Adipose tissue (tissue), 3 donors: ENCODE results near the gene SLC47A2. TPM values are rescaled to one million over a fixed set of nuclear protein-coding genes. Genes with fewer than 3 reads are reported as not detected.

Source experiments
- H3K27ac ChIP-seq: one replicate; pipeline ENCODE4 v1.5.1; 2013; ENCODE audit warnings: low read depth, low read length
- WGBS, 3 donors: extraction: QIAGEN DNeasy Blood & Tissue Kit; methylation state at CpG; one replicate each; pipeline ENCODE4 v1.1.7; 2013; 5-methylcytosine and 5-hydroxymethylcytosine counted together
- polyA plus RNA-seq, 3 donors: library from polyadenylated mRNA; stranded (reverse); fragments of 200-250 nt; gene quantifications; one replicate each; pipeline ENCODE4 v1.2.3, GENCODE V29; 2013
- donor health status: healthy with polysubstance abuse.
- donor health status: Bipolar disorder and iron deficiency.
- donor health status: healthy.

Gene SLC47A2
- polyA plus RNA-seq, 3 donors, result not detected

DNA sequence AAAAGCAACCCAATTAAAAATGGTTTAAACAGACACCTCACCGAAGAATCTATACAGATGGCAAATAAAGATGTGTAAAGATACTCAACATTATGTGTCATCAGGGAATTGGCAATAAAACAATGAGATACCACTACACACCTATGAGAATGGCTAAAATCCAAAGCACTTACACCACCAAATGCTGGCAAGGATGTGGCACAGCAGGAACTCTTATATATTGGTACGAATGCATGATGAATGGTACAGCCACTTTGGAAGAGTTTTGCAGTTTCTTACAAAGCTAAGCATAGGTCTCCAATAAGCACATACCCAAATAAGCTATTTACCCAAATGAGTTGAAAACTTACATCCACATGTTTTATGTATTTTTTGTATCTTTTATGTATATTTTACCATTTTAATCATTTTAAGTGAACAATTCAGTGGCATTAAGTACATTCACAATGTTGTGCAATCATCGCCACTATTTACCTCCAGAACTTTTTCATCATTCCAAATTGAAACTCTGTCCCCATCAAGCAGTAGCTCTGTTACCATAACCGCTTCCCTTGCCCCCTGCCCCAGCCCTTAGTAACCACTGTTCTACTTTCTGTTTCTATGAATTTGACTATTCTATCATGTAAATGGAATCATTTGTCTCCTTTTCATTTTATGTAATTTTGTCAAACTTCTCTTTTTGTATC lies 74.6 kb downstream of the SLC47A2 start:
- no peak overlapping the region for H3K27ac ChIP-seq
- WGBS, 3 donors, result 85 to 88% (median 87%) methylated on average over 4 of the region's 4 CpGs

DNA sequence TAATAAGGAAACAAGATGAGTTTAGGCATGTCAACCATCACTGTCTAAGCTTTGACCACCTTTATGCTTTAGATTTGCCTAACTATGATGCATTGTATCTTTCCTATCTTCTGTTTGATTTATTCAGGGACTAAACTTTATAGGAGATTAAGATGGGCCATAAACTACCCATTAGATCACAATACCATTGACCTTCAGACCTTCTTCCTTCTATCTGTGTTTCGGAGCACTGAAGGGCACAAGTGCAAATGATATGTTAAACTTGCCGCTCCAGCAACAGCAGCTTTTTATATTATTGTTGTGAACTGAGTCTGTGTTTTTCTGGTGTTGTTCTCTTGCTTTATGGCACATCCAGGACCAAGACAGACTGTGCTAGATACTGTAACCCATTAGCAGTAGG lies 84.5 kb downstream of the SLC47A2 start:
- no peak overlapping the region for H3K27ac ChIP-seq
- WGBS, 3 donors, result 84 to 90% (median 87%) methylated on average over 2 of the region's 2 CpGs

DNA sequence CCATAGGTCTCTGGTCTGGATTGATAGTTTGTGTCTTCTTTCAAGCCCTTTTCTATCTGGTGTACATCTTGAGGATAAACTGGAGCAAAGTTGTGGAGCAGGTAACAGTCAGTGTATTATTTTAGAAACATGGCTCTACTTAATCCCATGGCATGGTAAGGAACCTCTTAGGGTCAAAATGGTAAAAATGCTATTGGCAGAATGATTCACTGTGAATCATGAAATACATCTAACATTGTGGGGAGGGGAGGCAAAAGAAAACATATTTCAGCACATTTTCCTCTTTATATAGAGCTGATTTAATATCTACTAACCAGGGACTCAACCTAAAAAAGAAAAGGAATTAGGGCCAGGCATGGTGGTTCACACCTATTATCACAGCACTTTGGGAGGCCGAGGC lies 85.7 kb downstream of the SLC47A2 start:
- 87 to 94% (median 92%) methylated on average over 1 of the region's 1 CpG for WGBS, 3 donors
- H3K27ac ChIP-seq, result no peak overlapping the region

DNA sequence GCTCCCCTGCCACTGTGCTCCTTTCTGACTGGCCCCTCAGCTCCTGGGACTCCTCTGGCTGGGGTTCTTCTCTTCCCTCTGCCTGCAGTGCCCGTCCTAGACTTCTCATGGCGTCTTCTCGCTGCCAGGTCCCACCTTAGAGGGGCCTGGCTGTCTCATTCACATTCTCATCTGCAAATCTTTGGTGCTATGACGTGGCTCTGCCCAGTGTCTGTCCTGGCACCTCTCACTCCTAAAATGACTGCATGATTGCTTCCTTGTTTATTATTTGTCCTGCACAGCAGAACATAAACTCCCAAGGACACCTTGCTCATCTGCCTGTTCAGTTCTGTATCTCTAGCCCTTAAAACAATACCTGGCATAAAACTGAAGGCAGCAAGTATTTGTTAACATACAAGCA lies 86.3 kb downstream of the SLC47A2 start:
- WGBS, 3 donors, result 75 to 93% (median 85%) methylated on average over 4 of the region's 4 CpGs
- H3K27ac ChIP-seq, result no peak overlapping the region

DNA sequence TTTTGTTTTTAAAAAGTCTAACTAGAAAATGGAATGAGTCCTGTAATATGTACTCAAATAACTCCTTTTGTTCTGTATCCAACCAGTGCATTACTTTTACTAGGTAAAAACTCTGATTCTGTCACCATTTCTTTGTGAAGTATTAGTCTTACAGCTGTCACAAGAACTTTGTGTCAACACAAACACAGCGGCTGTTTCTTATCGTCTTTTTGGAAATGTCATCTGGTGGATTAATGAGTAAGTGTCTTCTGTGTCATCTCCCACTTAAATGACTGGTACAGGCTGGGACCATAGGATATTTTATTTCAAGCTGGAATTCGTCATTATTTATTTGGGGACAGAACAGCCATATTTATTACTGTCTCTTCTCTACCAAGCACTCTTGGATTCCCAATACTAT lies 86.9 kb downstream of the SLC47A2 start:
- H3K27ac ChIP-seq, result no peak overlapping the region
- WGBS, 3 donors, result 43 to 72% (median 68%) methylated on average over 3 of the region's 3 CpGs

Other genes with a start within 250 kb of the SLC47A2 start
- 1 to 10 TPM in 1 of 3 donors, under 1 TPM in 2; 0.22 to 1.0 (median 0.36) TPM for gene SLC47A1, start 182.7 kb downstream of the SLC47A2 start, polyA plus RNA-seq
- 10 to 100 TPM; 37.6 to 41.0 (median 37.9) TPM for gene ALDH3A2, start 67.8 kb downstream of the SLC47A2 start, polyA plus RNA-seq
- gene ALDH3A1, start 31.7 kb upstream of the SLC47A2 start, polyA plus RNA-seq, result 10 to 100 TPM in 1 of 3 donors, under 1 TPM in 2; 0.28 to 13.1 (median 0.67) TPM
- 10 to 100 TPM in 1 of 3 donors, 1 to 10 TPM in 2; 4.6 to 18.6 (median 7.4) TPM for gene ULK2, start 151.4 kb upstream of the SLC47A2 start, polyA plus RNA-seq